H1 (cell line): ENCODE results near the gene GALNT13. TPM values are rescaled to one million over a fixed set of nuclear protein-coding genes. Genes with fewer than 3 reads are reported as not detected.

Experiments used
- polyA plus RNA-seq, 7 experiments: library from polyadenylated mRNA; depleted of rRNA in 3 of 7; stranded (reverse) in 5 of 7; unstranded in 2 of 7; fragments of >200 nt in 5 of 7; fragments of 200-250 nt in 2 of 7; gene quantifications; 1 replicate in 5 of 7; 2 replicates in 1 of 7; 4 replicates in 1 of 7; pipeline versions ENCODE4 v1.2.1 to v1.2.3, GENCODE V29; 2011 to 2013; ENCODE audit warnings: missing spikeins in 2 of 7, mixed read lengths in 2 of 7
- total RNA-seq: library from RNA; stranded (reverse); fragmentation: NEBNext Ultra II Directional; extraction: Animal tissue kit (Norgen Biotek cat#: 25700); gene quantifications from 2 replicates; pipeline ENCODE4 v1.2.1, GENCODE V29; 2021
- TF ChIP-seq, protein P1 (sequence below): fragments of 300-600 bp; sonication (generic); IDR thresholded peaks from 2 replicates; pipeline ENCODE4 v1.7.1; 2012; ENCODE audit warnings: low read length, moderate library complexity, mild to moderate bottlenecking, inconsistent platforms; ENCODE audit not compliant: insufficient replicate concordance

The GALNT13 gene
- total and polyA plus RNA-seq, 2 of the 8 experiments (the other 6 are each of a cell fraction or from before 2014, with no cell fraction given) = 3.2 to 9.6 TPM

DNA sequence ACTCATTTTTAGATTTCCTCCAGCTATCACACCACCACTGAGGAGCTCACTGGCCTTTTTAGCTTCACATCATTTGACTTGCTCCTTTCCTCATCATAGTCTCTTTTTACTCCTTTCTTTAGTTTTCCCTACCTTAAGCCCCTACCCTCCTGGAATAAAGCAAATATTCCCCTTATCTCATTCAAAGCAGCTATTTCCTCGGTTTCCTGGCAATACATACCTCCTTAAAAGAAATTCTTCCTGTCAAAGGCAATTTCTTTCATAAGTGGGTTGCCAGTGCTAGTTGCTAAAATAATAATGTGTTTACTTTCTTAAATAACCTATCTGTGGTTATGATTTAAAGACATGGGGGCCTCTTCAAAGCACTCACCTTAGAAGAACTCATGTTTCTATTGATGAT, 359.3 kb downstream of the GALNT13 start (continued):
- TF ChIP-seq, protein P1, sequence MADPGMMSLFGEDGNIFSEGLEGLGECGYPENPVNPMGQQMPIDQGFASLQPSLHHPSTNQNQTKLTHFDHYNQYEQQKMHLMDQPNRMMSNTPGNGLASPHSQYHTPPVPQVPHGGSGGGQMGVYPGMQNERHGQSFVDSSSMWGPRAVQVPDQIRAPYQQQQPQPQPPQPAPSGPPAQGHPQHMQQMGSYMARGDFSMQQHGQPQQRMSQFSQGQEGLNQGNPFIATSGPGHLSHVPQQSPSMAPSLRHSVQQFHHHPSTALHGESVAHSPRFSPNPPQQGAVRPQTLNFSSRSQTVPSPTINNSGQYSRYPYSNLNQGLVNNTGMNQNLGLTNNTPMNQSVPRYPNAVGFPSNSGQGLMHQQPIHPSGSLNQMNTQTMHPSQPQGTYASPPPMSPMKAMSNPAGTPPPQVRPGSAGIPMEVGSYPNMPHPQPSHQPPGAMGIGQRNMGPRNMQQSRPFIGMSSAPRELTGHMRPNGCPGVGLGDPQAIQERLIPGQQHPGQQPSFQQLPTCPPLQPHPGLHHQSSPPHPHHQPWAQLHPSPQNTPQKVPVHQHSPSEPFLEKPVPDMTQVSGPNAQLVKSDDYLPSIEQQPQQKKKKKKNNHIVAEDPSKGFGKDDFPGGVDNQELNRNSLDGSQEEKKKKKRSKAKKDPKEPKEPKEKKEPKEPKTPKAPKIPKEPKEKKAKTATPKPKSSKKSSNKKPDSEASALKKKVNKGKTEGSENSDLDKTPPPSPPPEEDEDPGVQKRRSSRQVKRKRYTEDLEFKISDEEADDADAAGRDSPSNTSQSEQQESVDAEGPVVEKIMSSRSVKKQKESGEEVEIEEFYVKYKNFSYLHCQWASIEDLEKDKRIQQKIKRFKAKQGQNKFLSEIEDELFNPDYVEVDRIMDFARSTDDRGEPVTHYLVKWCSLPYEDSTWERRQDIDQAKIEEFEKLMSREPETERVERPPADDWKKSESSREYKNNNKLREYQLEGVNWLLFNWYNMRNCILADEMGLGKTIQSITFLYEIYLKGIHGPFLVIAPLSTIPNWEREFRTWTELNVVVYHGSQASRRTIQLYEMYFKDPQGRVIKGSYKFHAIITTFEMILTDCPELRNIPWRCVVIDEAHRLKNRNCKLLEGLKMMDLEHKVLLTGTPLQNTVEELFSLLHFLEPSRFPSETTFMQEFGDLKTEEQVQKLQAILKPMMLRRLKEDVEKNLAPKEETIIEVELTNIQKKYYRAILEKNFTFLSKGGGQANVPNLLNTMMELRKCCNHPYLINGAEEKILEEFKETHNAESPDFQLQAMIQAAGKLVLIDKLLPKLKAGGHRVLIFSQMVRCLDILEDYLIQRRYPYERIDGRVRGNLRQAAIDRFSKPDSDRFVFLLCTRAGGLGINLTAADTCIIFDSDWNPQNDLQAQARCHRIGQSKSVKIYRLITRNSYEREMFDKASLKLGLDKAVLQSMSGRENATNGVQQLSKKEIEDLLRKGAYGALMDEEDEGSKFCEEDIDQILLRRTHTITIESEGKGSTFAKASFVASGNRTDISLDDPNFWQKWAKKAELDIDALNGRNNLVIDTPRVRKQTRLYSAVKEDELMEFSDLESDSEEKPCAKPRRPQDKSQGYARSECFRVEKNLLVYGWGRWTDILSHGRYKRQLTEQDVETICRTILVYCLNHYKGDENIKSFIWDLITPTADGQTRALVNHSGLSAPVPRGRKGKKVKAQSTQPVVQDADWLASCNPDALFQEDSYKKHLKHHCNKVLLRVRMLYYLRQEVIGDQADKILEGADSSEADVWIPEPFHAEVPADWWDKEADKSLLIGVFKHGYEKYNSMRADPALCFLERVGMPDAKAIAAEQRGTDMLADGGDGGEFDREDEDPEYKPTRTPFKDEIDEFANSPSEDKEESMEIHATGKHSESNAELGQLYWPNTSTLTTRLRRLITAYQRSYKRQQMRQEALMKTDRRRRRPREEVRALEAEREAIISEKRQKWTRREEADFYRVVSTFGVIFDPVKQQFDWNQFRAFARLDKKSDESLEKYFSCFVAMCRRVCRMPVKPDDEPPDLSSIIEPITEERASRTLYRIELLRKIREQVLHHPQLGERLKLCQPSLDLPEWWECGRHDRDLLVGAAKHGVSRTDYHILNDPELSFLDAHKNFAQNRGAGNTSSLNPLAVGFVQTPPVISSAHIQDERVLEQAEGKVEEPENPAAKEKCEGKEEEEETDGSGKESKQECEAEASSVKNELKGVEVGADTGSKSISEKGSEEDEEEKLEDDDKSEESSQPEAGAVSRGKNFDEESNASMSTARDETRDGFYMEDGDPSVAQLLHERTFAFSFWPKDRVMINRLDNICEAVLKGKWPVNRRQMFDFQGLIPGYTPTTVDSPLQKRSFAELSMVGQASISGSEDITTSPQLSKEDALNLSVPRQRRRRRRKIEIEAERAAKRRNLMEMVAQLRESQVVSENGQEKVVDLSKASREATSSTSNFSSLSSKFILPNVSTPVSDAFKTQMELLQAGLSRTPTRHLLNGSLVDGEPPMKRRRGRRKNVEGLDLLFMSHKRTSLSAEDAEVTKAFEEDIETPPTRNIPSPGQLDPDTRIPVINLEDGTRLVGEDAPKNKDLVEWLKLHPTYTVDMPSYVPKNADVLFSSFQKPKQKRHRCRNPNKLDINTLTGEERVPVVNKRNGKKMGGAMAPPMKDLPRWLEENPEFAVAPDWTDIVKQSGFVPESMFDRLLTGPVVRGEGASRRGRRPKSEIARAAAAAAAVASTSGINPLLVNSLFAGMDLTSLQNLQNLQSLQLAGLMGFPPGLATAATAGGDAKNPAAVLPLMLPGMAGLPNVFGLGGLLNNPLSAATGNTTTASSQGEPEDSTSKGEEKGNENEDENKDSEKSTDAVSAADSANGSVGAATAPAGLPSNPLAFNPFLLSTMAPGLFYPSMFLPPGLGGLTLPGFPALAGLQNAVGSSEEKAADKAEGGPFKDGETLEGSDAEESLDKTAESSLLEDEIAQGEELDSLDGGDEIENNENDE = no peak
